GM21619 (cell line): ENCODE results near the gene GPBAR1.

ENCODE experiments used
- ATAC-seq: cut with Tn5 transposase; IDR thresholded peaks from one replicate; pipeline ENCODE4 v1.9.1; 2021; ENCODE audit not compliant: unreplicated experiment

The GPBAR1 gene

DNA sequence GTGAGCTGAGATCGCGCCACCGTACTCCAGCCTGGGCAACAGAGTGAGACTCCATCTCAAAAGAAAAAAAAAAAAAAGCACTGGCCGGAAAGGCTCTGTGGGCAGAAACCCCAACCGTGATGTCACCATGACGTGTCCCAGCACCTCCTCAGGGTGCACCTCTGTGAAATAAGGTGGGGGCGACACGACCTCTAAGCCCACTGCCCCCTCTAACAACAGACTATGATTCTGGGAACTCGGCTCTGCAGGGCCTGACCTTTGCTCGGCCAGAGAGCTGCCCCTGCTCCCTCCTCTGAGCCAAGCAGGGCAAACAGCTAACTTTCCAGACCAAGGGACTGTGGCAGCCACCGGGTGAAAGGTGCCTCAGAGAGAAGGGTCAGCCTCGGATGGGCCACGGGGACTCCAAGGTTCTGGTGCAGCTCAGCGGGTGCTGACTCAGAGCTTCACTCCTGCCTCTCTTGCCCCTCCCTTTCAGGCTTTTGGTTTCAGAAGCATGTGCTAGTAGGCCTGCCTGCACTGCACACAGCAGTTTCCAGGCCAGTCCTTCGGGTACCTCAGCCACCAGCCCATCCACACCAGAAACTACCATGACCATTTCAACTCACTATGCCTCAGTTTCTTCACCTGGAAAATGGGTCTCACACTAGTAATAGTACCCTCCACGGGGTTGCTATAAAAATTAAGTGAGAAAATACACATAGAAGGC lies 23.4 kb downstream of the GPBAR1 start:
- ATAC-seq, result peak; percentile 44

DNA sequence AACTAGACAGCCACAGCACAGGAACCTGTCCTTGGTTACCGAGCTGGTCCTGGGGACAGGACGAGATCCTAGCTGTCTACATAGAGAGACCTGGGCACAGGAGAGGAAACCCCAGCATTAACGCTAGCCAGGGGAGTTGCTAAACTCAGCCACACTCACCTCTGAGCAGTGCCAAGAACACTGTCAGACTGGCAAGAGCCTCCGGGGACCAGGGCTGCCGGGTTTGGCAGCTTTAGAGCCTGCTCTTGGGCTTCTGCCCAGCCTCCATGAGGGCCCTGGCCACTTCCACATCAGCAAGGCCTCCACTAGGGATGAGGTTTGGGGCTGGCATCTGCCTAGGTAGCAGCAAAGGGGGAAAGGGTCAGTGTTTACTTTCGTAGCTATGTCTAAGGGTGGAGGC lies 24.8 kb downstream of the GPBAR1 start:
- ATAC-seq, result no peak

DNA sequence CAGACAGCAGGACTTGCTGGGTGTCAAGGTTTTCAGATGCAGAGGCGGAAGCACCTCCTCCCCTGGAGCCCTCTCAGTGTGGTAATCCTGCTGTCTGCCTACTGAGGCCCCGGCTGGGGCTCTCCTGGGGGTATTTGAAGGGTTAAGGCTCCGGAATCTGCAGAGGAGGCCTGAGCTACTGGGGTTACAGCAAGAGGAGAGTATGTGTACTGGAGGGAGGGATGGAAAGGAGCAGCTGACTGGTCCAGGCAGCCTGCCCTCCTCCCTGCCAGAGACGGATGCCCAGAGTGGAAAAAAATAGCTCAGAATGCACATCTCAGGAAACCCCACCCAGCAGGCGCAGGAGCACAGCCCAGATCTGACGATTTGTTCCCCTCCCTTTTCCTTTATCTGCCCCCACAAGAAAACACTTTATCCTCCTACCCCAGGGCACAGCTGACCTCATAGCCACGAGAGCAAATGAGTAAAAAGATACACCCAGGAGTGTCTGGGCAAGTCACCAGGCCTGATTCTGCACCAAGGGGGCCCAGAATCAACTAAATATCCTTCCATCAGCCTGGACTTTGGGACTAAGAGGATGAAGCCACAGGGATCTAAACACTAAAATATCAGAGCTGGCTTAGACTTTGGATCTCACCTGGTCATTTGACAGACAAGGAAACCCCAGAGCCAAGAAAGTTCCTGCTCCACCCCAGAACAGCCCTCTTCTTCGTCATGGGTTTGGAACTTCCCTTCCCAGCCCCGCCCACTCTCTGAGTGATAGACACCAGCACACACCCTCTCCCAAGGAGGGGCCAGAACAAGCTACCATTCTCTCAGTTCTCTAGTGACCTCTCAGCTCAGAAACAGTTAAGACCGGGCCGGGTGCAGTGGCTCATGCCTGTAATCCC lies 26.0 kb downstream of the GPBAR1 start:
- peak; percentile 57 for ATAC-seq

DNA sequence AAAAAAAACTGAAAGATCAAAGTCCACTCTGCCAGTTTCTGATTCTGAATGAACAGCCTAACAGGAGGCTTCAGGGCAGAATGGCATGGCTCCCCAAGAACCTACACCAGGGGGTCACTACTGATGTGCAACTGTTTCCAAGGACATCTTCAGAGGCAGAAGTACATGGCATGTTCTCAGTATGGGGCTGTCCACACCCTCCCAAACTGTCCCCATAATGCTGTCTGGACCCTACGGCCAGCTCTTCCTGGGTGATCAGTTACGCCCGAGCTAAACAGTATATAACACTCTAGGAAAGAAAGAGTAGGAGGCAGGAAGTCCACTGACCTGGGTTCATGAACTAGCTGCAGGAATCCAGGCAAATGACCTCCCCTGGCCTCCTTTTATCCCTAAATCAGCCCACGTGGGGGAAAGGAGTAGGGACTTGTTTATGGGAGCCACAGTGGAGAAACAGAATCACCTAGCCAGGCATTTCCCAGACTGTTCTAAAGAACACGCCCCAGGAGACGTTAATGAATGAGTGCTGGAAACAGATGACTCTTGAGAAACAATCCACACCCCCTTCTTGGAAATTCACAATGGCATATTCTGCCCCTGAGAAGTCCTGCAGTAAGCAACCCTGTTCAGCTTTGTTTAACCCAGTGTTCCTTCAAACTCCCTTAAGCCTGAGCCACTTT lies 29.0 kb downstream of the GPBAR1 start:
- no peak for ATAC-seq

DNA sequence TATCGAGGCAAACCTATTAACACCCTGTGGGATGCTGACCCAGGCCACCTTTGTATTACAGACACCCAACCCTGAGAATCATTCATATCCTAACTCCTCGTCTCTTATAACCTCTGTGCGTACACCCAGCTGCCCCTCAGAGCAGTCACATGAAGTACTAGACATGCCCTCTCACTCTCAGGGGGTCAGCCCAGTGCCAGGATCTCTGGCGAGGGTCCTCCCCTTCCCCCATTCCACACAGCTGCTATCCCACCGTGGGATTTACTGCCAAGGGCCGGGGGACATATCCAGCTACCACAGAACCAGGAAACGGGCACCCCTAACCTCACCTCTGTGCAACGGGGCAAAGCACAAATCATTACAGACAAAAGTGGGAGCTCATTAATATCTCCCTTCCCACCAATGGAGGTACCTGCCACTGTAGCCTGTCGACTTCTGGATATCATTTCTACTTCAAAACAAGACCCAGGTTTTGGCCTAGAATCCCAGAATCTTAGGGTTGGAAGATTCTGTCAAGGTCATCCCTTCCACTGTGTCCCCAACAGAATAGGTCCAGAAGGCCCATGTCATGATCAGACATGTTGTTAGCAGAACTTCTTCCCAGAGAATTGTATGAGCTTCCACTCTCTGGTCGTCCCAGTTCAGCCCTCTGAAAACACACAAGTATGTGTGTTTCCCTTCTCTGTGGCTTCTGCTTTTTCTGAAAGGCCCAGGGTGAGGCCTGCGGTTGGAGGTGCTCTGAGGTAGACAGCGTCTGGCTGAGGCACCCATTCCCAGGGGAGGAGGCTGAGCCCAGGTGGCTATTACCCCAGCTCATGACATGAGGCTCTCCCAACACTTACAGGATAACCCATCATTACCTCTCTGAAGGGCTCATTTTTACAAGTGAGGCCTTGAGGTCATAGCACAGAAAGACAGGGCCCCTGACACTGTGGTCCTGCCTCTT lies 29.8 kb downstream of the GPBAR1 start:
- peak; percentile 58 for ATAC-seq

DNA sequence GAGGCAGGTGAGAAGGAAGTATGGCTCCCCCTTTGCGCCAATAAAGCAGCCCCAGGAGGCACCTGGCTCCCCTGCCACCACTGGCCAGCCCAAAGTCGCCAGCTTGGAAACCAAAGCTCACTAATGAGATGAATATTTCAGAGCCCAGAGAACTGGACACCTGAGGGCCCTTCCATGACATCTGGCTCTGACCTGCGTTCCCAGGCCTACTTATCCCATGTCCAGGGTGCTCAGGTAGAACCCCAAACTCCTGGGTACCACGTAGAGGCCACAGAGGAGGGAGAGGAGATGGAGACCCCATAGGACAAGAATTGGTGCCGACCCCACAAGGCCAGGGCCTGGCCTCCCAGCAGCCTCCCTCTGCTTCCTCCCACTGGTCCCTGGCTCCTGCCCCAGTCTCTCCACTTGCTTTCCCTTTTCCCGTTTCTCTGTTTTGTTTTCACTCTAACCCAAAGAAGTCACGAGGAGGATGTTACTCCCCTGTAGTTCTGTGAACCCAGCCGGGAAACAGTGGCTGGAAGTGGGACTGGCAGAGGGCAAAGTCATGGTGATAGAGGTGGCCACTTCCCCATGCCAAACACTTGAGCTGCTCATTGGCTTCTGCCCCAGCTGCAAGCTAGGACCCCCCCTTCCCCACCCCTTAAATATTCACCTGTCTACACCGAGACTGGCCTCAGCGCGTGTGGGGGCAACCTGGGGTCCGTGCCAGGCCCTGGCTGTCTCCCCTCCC lies 30.7 kb downstream of the GPBAR1 start:
- no peak for ATAC-seq

DNA sequence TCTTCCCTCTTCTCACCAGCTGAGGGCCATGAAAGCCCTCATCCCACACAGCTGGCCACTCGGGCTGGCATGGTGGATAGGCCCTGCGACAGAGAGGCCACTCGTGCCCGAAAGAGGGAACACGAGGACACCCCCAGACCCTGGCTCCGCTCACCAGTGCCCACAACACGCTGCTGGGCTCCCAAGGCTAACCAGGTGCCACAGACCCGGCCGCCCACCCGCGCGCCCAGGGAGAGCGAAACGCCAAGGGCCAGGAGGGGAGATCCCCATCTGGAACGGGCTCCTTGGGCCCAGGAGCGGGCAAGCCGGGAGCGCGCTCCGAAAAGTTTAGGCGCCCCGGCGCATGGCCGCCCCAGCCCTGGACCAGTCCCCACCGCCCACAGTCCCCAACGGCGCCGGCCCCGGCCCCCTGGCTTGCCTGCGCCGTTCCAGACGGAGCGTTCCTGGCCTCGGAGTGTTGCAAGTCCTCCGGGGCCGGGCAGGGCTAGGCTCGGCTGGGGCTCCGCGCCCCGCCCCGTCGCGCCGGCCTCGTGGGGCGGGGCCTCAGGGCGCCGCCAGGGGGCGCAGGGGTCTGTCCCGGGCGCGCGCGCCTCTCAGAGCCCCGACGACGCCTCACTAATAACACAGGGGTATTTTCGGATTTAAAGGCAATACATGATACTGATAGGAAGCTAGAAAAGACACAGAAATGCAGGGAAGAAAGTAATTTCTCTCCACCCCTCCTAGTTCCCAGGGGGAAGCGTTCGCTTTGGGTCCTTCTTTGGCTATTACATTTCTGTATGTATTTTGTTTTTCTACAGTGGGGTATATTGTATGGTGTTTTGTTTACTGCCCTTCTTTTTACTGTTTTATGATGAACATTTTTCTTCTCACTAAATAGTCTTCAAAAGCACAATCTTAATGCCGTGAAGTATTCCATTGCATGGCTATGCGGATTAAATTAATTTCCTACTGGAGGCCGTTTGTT lies 31.5 kb downstream of the GPBAR1 start, which contains the start of gene TMBIM1:
TMBIM1 (minus strand) TSS at position 456 of the 967 bp plus-strand sequence. CDS start 10,362 bp downstream, outside the sequence.
- peak; percentile 61 for ATAC-seq

DNA sequence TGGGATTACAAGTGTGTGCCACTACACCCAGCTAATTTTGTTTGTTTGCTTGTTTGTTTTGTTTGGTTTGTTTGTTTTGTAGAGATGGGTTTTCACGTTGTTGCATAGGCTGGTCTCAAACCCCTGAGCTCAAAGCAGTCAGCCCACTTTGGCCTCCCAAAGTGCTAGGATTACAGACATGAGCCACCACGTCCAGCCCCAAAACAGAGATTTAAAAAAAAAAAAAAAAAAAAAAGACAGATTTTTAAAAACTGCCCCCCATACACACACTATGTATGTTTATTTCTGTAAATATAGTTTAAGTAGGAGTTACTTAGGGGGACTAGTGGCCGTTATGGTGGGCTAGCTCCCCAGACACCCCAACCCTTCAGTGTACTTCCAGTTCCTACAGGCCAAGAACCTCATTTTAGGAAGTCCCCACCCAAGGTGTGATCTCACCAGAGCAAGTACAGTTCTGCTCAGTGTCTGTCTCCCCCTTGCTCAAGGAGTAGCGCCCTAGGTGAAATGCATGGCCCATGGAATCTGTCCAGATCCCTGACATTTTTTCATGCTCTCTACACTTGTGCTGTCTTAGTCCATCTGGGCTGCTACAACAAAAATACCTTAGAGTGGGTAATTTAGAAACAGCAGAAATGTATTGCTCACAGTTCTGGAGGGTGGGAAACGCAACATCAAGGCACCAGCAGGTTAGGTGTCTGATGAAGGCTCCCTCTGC lies 33.1 kb downstream of the GPBAR1 start:
- ATAC-seq, result no peak

DNA sequence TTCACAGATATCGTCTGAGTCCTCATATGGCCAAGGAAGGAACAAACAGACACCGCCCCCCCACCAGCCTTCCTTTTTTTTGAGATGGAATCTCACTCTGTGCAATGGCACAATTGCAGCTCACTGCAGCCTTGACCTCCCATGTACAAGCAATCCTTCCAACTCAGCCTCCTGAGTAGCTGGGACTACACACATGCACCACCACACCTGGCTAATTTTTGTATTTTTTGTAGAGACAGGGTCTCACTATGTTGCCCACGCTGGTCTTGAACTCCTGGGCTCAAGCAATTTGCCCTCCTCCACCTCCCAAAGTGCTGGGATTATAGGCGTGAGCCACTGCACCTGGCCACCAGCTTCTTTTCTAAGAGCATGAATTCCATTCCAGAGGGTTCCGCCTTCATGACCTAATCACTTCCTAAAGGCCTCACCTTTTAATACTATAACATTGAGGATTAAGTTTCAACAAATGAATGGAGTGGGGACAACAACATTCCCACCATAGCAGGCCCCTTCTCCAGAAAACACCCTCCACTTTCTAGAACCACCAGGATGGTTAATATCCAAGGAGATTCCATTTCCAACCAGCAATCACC lies 33.7 kb downstream of the GPBAR1 start:
- ATAC-seq, result no peak

DNA sequence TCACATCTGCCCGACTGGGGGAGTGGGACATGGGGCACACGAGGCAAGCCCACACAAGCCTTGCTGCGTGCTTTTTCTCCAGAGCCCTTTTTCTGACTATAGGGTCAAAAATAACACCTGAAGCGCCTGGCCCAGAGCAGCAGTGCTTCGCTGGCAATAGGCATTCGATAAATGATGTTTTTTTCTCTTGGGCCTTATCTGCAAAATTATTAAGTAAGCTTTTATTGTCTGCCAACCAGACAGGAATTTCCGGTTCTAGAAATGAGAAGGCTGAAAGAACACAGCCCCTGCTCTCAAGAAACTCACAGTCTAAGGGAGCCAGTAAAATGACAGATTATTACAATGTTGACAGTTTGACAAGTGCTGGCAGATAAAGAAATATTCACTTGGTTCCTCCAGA lies 34.2 kb downstream of the GPBAR1 start:
- ATAC-seq, result no peak

DNA sequence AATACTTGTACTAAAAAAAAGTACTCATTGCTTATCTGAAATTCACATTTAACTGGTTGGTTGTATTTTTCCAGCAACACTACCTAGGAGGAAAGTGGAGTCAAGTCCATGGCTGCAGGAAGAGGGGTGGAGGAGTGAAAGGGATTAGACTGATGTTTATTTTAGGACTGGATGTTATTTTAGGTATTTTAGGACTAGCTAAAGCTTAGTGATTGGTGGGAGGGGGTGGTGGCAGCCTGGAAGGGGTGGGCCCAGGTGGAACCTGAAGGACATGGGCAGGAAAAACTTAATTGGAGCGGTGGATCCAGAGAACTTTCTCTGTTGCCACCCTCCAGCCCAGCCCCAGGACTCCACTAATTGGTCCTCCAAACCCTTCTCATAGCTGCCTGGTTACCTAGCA lies 35.4 kb downstream of the GPBAR1 start:
- no peak for ATAC-seq

DNA sequence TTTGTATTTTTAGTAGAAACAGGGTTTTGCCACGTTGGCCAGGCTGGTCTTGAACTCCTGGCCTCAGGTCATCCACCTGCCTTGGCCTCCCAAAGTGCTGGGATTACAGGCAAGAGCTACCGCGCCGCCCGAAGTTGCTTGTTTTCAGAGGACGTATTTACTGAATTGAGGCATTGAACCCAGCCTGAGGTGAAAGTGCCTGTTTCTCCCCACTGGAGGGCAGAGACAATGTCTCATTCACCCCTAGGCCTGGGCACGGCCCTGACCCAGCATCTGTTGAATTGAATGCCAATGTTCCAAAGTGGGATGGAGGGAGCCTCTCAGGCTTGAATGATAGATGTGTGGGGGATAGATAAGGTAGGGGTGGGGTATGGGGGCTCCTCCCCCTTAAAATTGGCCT lies 36.0 kb downstream of the GPBAR1 start:
- ATAC-seq, result no peak

DNA sequence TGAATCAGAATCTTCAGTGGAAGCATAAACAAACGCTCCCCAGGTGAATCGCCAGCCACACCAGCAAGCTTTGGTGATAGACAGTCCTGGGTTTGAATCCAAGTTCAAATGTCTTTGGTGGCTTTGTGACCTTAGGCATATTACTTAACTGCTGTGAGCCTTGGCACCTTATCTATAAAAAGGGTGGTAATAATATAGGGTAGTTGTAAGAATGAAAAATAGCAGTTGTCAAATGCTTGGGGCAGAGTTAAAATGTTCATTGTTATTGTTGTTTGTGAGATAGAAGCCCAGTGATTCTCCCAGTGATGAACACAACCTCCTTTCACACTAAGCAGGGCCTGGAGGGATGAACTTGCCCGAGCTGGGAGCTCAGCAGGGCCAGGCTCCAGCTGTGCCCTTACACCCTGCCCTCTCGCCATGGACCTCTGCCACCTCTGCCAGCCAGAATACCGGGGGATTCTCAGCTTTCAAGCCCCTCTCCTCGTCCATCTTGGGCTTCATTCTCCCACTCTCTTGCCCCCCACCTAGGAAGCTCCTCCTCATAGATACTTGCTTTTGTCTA lies 37.6 kb downstream of the GPBAR1 start:
- no peak for ATAC-seq

DNA sequence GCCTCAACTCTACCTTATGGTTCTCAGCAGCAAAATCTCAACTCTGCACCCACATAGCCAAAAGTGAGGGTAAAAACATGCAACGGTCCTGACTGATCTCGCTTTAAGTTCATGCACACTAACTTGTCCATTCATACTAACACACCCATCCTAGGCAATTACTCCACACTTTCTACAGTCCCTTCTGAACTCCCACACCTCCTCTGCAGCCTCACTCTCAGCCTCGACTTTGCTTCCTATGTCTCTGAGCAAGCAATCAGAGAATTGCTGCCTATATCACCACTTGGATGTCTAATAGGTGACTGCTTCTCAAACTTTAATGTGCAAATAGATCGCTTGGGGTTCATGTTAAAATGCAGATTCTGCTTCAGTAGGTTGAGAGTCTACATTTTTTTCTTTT lies 39.3 kb downstream of the GPBAR1 start:
- no peak for ATAC-seq

DNA sequence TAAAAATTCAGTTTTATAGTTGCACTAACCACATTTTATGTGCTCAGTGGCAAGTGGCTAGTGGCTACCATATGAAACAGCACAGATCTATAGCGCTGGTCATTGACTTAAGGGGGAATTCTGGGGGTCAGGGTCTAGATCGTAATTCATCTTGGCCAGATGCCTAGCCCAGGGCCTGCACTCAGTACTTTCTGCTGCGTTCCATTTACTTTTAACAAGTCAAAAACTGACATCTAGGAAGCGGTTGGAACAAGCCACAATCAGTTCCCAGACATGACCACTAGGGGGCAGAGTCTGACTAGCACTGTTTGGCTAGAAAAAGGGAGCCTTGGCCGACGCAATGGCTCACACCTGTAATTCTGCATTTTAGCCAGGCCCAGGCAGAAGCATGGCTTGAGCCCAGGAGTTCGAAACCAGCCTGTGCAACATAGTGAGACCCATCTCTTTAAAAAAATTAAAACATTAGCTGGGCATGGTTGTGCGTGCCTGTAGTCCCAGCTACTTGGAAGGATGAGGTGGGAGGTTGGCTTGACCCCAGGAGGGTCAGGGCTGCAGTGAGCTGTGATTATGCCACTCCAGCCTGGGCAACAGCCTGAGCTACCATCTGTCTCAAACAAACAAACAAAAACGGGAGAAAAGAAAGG lies 40.5 kb downstream of the GPBAR1 start:
- peak; percentile 93 for ATAC-seq

DNA sequence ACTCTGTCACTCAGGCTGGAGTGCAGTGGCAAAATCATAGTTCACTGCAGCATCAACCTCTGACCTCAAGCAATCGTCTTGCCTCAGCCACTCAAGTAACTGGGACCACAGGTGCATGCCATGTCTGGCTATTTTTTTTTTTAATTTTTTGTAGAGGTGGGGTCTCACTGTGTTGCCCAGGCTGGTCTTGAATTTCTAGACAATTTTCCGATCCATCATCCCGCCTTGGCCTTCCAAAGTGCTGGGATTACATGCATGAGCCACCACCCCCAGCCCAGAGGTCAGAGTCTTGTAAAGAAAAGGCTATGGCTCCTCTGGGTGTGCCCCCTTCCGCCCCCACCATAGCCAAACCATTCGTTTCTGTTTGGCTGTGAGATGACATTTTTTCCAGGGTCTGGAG lies 44.6 kb downstream of the GPBAR1 start:
- no peak for ATAC-seq
